Panc1 (cell line): ENCODE results near the gene OR6J1. TPM values are rescaled to one million over a fixed set of nuclear protein-coding genes. Genes with fewer than 3 reads are reported as not detected.
"Not testable (repeated sequence)": the region's sequence is repeated elsewhere in the genome, so short reads cannot be mapped to it uniquely, and the experiment has no call there.

Experiments used
- ATAC-seq: fragments of 200-7000 bp; cut with Tn5 transposase; 2 replicates; pipeline ENCODE4 v1.9.1; 2020; ENCODE audit warnings: mild to moderate bottlenecking, moderate library complexity
- BruUV-seq: library from RNA; stranded (reverse); fragments of 400-500 nt; replicated peaks from 2 replicates; lab custom pipeline; 2021; lab: Mats Ljungman, UMichigan
- CTCF ChIA-PET: fragments of 300-600 bp; sonication (Branson Sonifier 250); formaldehyde crosslinking; loops from one replicate; lab custom pipeline; 2022; ENCODE audit warnings: antibody characterized with exemption; lab: Charles Lee
- POLR2A ChIA-PET: fragments of 300-600 bp; sonication (Branson Sonifier 250); formaldehyde crosslinking; loops from one replicate; lab custom pipeline; 2022; ENCODE audit warnings: antibody characterized with exemption; lab: Charles Lee
- DNase-seq: peaks from one replicate; pipeline ENCODE4 v3.0.0-alpha.2; 2010; ENCODE audit warnings: low read depth, low spot score
- H3K27ac ChIP-seq: 2 replicates; pipeline ENCODE4 v1.5.1; 2011; ENCODE audit warnings: mild to moderate bottlenecking, low read length, inconsistent platforms
- H3K27me3 ChIP-seq: fragments of 200-500 bp; sonication (Bioruptor generic); 2 replicates; pipeline ENCODE4 v1.6.0; 2014; ENCODE audit warnings: low read length, inconsistent platforms; ENCODE audit not compliant: control insufficient read depth, insufficient read depth
- H3K36me3 ChIP-seq: fragments of 200-500 bp; sonication (Bioruptor generic); 2 replicates; pipeline ENCODE4 v1.5.1; 2014; ENCODE audit warnings: inconsistent platforms, mild to moderate bottlenecking, low read length, moderate library complexity; ENCODE audit not compliant: control insufficient read depth, insufficient read depth
- H3K4me1 ChIP-seq: 2 replicates; pipeline ENCODE4 v1.5.1; 2011; ENCODE audit warnings: inconsistent platforms, mild to moderate bottlenecking, low read length, moderate library complexity; ENCODE audit not compliant: control insufficient read depth, insufficient read depth
- H3K4me3 ChIP-seq, 2 experiments: 2 replicates each; pipeline ENCODE4 v1.5.1; 2011 to 2012; ENCODE audit warnings: low read depth in 2 of 2, low read length in 2 of 2, mild to moderate bottlenecking in 2 of 2, inconsistent platforms in 1 of 2, moderate library complexity in 1 of 2
- H3K9me3 ChIP-seq: fragments of 200-500 bp; sonication (Bioruptor generic); 2 replicates; pipeline ENCODE4 v1.5.1; 2014; ENCODE audit warnings: low read depth, mild to moderate bottlenecking, inconsistent platforms, low read length, moderate library complexity; ENCODE audit not compliant: control insufficient read depth, insufficient read depth
- POLR2AphosphoS5 ChIP-seq: IDR thresholded peaks from 2 replicates; pipeline ENCODE4 v1.6.1; 2012; ENCODE audit warnings: mild to moderate bottlenecking, low read depth, low read length, moderate library complexity
- SIN3A ChIP-seq: IDR thresholded peaks from 2 replicates; pipeline ENCODE4 v1.6.1; 2012; ENCODE audit warnings: low read depth, mild to moderate bottlenecking, low read length, moderate library complexity, borderline replicate concordance; ENCODE audit not compliant: insufficient read depth
- TCF7L2 ChIP-seq: IDR thresholded peaks from 2 replicates; pipeline ENCODE4 v1.6.1; 2011; ENCODE audit warnings: mild to moderate bottlenecking, low read depth, low read length, inconsistent platforms
- in situ Hi-C: cut with HindIII; loops from 2 replicates; pipeline ENCODE4 v1.10.0; 2016; ENCODE audit warnings: low sequenced_read_pairs, low pct_unique_long_range_greater_than_20kb
- intact Hi-C: fragments of 100-400 bp; cut with micrococcal nuclease; formaldehyde crosslinking; loops from one replicate; pipeline ENCODE4 v1.10.0; 2022; ENCODE audit not compliant: unreplicated experiment
- total RNA-seq: library from RNA; stranded (reverse); gene quantifications from one replicate; pipeline ENCODE4 v1.2.1, GENCODE V29; 2021; ENCODE audit not compliant: unreplicated experiment
- TF ChIP-seq, protein P1 (sequence below), 2 experiments: IDR thresholded peaks; 2 replicates each; pipeline ENCODE4 v1.6.1; 2011 to 2012; ENCODE audit warnings: low read depth in 2 of 2, control low read depth in 1 of 2, low read length in 1 of 2, mild to moderate bottlenecking in 1 of 2, moderate library complexity in 1 of 2; ENCODE audit not compliant: insufficient read depth in 1 of 2
- TF ChIP-seq, protein P2 (sequence below): fragments of 450-650 bp; IDR thresholded peaks from 2 replicates; pipeline ENCODE4 v1.5.1; 2017; ENCODE audit warnings: mild to moderate bottlenecking

OR6J1 gene
- total RNA-seq, 1 experiment from 2014 or later: not detected

DNA sequence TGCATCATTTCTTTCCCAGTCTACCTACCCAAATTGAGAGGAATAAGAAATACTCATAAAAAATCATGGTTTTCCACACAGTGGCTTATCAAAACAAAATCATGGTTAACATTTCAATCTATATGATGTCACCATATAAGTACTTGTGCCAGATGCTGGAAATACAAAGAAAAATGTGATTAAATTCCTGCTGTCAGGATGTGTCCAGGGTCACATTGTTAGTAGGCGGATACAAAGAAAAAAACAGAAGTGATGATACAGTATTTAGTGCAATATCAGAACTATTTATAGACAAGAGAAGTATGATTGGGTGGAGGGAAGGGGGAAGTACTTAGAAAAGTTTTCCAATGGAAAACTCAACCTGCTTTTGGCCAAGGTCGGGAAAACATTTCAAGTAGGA, 47.0 kb upstream of the OR6J1 start:
- POLR2A ChIA-PET: no interaction called here

DNA sequence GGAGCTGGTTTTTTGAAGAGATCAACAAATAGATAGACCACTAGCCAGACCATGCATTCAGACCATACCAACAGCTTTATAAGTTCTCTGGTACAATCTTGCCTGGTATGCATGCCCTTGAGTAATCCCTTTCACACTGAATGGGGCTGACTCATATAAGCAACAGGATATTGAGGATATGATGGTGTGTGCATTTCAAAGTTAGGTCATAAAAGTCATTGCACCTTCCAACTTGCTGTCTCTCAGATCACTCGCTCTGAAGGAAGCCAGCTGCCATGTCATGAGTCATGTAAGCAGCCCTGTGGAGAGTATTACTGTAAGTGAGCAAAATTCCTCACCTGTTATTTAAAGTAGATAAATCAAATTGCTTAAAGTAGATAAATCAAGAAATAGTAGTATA, 45.0 kb upstream of the OR6J1 start:
- CTCF ChIA-PET: no interaction called here
- Histone ChIP-seq H3K4me3 (no peak overlapping the region), H3K4me1 (no peaks in the 10 kb centered on the region), H3K27ac (no peak overlapping the region), H3K9me3 (no peaks in the 10 kb centered on the region), H3K27me3 (peaks cover 4% of the 10 kb centered on the region), H3K36me3 (no peaks in the 10 kb centered on the region)
- TF ChIP-seq SIN3A (no peak), TCF7L2 (no peak), POLR2AphosphoS5 (no peak)
- TF ChIP-seq, protein P1, sequence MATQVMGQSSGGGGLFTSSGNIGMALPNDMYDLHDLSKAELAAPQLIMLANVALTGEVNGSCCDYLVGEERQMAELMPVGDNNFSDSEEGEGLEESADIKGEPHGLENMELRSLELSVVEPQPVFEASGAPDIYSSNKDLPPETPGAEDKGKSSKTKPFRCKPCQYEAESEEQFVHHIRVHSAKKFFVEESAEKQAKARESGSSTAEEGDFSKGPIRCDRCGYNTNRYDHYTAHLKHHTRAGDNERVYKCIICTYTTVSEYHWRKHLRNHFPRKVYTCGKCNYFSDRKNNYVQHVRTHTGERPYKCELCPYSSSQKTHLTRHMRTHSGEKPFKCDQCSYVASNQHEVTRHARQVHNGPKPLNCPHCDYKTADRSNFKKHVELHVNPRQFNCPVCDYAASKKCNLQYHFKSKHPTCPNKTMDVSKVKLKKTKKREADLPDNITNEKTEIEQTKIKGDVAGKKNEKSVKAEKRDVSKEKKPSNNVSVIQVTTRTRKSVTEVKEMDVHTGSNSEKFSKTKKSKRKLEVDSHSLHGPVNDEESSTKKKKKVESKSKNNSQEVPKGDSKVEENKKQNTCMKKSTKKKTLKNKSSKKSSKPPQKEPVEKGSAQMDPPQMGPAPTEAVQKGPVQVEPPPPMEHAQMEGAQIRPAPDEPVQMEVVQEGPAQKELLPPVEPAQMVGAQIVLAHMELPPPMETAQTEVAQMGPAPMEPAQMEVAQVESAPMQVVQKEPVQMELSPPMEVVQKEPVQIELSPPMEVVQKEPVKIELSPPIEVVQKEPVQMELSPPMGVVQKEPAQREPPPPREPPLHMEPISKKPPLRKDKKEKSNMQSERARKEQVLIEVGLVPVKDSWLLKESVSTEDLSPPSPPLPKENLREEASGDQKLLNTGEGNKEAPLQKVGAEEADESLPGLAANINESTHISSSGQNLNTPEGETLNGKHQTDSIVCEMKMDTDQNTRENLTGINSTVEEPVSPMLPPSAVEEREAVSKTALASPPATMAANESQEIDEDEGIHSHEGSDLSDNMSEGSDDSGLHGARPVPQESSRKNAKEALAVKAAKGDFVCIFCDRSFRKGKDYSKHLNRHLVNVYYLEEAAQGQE (IDR thresholded peaks at IDR 0.05; ENCODE audit: insufficient read depth in 1 of 2, low read depth in 2 of 2, low read length in 1 of 2): no peak
- TF ChIP-seq, protein P2, sequence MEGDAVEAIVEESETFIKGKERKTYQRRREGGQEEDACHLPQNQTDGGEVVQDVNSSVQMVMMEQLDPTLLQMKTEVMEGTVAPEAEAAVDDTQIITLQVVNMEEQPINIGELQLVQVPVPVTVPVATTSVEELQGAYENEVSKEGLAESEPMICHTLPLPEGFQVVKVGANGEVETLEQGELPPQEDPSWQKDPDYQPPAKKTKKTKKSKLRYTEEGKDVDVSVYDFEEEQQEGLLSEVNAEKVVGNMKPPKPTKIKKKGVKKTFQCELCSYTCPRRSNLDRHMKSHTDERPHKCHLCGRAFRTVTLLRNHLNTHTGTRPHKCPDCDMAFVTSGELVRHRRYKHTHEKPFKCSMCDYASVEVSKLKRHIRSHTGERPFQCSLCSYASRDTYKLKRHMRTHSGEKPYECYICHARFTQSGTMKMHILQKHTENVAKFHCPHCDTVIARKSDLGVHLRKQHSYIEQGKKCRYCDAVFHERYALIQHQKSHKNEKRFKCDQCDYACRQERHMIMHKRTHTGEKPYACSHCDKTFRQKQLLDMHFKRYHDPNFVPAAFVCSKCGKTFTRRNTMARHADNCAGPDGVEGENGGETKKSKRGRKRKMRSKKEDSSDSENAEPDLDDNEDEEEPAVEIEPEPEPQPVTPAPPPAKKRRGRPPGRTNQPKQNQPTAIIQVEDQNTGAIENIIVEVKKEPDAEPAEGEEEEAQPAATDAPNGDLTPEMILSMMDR: no peak
- no TSS peak for BruUV-seq
- 0 out of 2 replicates have a peak, but pooled peaks have one; percentile 42 for ATAC-seq
- in situ Hi-C loops (no loop called here), intact Hi-C loops (no loop called here)
- POLR2A ChIA-PET: no interaction called here
- DNase-seq: peak; percentile 53

More for the DNA sequence above, 47.0 kb upstream of the OR6J1 start:
- Histone ChIP-seq H3K27ac (no peak overlapping the region), H3K9me3 (no peaks in the 10 kb centered on the region), H3K4me1 (no peaks in the 10 kb centered on the region), H3K27me3 (no peaks in the 10 kb centered on the region; the same call in 1 of the 2 replicates), H3K4me3 (no peak overlapping the region), H3K36me3 (no peaks in the 10 kb centered on the region)
- no TSS peak for BruUV-seq
- TF ChIP-seq, protein P1 (IDR thresholded peaks at IDR 0.05; ENCODE audit: insufficient read depth in 1 of 2, low read depth in 2 of 2, low read length in 1 of 2): no peak
- TF ChIP-seq TCF7L2: no peak
- intact Hi-C loops: no loop called here
- no peak for ATAC-seq
- in situ Hi-C loops: no loop called here
- DNase-seq: no peak
- CTCF ChIA-PET: no interaction called here

DNA sequence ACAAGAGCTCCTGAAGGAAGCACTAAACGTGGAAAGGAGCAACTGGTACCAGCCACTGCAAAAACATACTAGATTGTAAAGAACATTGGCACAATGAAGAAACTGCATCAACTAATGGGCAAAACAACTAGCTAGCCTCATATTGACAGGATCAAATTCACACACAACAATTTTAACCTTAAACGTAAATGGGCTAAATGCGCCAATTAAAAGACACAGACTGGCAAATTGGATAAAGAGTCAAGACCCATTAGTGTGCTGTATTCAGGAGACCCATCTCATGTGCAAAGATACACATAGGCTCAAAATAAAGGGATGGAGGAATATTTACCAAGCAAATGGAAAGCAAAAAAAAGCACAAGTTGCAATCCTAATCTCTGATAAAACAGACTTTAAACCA, 43.8 kb upstream of the OR6J1 start:
- H3K4me1 ChIP-seq, H3K36me3 ChIP-seq, in situ Hi-C loops, ATAC-seq, DNase-seq, intact Hi-C loops, H3K27me3 ChIP-seq, CTCF ChIA-PET, H3K27ac ChIP-seq, H3K9me3 ChIP-seq, BruUV-seq, H3K4me3 ChIP-seq, POLR2A ChIA-PET: not testable (repeated sequence)

DNA sequence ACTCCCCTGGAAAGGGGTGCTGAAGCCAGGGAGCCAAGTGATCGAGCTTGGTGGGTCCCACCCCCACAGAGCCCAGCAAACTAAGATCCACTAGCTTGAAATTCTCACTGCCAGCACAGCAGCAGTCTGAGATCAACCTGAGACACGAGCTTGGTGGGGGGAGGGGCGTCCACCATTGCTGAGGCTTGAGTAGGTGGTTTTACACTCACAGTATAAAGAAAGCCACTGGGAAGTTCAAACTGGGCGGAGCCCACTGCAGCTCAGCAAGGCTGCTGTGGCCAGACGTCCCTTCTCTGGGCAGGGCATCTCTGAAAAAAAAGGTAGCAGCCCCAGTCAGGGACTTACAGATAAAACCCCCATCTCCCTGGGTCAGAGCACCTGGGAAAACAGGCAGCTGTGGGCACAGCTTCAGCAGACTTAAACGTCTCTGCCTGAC, 42.0 kb upstream of the OR6J1 start:
- intact Hi-C loops, H3K27me3 ChIP-seq, in situ Hi-C loops, POLR2A ChIA-PET, H3K9me3 ChIP-seq, H3K4me1 ChIP-seq, ATAC-seq, H3K4me3 ChIP-seq, CTCF ChIA-PET, BruUV-seq, H3K27ac ChIP-seq, H3K36me3 ChIP-seq, DNase-seq: not testable (repeated sequence)
